ENCODE measurements around the gene KCTD3.

KCTD3 gene

DNA sequence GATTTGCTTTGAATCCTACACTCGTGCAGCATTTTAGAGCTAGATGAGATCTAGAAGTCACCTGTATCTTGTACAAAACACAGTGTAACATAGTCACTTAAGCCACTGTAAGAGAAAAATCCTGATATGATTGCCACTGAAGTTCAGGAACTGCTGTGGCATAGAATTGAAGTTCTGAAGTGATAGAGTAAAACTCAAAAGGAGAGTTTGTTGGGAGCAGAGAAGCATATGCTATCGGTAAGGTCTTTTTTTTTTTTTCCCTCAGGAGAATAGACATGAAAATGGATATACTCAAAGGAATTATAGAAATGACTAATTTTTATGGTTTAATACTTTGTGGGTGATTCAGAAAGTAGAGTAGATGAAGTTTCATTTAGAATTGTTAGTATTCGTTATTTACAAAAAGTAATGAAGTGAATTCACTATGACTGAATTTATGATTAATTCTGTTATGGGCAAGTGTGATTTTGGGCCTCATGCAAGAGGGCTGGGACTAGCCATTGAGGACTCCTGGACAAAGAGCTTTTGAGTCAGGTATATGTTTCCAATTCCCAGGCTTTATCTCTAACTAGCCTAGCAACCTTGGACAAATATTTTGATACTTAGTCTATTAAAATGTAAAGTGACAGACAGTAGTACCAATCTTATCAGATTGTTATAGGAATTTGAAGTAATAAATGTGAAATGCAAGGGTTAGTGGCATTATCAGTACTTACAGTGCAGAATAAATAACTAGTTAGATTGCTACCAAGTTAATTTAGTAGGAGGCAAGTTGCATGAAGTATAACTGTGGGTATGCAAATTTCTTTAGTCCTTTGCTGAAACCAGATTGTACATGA is 3.1 kb downstream of the KCTD3 start:
- no peak overlapping the region for H3K27ac ChIP-seq
- TF ChIP-seq, protein P1, sequence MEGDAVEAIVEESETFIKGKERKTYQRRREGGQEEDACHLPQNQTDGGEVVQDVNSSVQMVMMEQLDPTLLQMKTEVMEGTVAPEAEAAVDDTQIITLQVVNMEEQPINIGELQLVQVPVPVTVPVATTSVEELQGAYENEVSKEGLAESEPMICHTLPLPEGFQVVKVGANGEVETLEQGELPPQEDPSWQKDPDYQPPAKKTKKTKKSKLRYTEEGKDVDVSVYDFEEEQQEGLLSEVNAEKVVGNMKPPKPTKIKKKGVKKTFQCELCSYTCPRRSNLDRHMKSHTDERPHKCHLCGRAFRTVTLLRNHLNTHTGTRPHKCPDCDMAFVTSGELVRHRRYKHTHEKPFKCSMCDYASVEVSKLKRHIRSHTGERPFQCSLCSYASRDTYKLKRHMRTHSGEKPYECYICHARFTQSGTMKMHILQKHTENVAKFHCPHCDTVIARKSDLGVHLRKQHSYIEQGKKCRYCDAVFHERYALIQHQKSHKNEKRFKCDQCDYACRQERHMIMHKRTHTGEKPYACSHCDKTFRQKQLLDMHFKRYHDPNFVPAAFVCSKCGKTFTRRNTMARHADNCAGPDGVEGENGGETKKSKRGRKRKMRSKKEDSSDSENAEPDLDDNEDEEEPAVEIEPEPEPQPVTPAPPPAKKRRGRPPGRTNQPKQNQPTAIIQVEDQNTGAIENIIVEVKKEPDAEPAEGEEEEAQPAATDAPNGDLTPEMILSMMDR (conservative IDR thresholded peaks at IDR 0.05): no peak
- no peak for TF ChIP-seq ZFX (IDR thresholded peaks at IDR 0.05)

DNA sequence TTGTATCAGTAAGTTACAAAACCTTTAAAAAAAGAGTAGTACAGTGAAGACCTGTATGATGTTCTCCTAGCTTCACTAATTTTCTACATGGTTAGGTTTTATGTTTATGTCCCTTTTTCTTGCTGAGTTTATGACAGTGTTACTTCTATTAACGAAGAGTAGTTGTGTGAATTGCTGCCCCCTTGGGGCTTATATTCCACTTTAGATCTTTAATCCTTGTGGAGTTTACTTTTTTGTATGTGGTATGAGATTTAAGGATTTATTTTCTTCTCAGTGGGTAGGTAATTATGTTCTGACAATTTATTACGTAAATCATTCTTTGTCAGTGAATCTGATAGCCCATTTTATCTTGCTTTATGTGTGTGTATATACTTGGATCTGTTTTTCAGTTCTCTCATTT is 14.8 kb downstream of the KCTD3 start:
- TF ChIP-seq, protein P1 (conservative IDR thresholded peaks at IDR 0.05): peak; percentile 9; the same call in 1 of the 2 replicates
- no peak for TF ChIP-seq ZFX (IDR thresholded peaks at IDR 0.05)
- no peak overlapping the region for H3K27ac ChIP-seq

DNA sequence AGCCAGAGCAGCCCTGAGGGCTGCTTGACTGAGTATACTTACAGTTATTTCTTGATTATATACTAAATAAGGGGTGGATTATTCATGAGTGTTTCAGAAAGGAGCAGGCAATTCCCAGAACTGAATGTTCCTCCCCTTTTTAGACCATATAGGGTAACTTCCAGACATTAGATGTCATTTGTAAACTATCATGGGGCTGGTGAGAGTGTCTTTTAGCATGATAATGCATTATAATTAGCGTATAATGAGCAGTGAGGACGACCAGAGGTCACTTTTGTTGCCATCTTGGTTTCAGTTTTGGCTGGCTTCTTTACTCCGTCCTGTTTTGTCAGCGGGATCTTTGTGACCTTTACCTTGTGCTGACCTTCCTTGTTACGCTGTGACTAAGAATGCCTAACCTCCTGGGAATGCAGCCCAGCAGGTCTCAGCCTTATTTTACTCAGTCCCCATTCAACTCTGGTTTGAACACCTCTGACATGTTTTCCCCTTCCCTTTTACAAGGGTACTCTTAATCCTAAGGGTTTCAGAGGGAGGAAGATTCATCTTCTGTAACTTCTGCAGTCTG is 16.2 kb downstream of the KCTD3 start:
- H3K27ac ChIP-seq: no peak overlapping the region; the same call in 1 of the 2 replicates
- no peak for TF ChIP-seq ZFX (IDR thresholded peaks at IDR 0.05)
- TF ChIP-seq, protein P1 (conservative IDR thresholded peaks at IDR 0.05): no peak

DNA sequence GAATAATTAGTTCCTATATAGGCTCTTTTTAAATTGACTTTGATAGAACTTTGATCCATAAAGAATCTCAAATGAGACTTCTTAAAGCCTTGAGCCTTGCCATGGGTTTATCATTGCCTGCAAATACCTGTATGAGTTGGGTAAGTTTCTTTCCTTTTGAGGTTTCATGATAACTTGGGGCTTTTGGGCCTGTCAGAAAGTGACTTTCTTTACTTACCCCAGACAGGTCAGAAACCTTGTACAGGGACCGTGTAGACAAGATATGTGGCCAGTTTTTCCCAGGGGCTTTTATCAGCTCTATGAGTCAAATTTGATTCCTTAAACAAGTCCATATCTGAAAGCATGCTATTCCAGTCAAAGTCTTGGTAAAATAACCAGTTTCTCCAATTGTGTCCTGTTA is 17.3 kb downstream of the KCTD3 start:
- no peak overlapping the region for H3K27ac ChIP-seq
- TF ChIP-seq, protein P1 (conservative IDR thresholded peaks at IDR 0.05): no peak
- TF ChIP-seq ZFX (IDR thresholded peaks at IDR 0.05): no peak

DNA sequence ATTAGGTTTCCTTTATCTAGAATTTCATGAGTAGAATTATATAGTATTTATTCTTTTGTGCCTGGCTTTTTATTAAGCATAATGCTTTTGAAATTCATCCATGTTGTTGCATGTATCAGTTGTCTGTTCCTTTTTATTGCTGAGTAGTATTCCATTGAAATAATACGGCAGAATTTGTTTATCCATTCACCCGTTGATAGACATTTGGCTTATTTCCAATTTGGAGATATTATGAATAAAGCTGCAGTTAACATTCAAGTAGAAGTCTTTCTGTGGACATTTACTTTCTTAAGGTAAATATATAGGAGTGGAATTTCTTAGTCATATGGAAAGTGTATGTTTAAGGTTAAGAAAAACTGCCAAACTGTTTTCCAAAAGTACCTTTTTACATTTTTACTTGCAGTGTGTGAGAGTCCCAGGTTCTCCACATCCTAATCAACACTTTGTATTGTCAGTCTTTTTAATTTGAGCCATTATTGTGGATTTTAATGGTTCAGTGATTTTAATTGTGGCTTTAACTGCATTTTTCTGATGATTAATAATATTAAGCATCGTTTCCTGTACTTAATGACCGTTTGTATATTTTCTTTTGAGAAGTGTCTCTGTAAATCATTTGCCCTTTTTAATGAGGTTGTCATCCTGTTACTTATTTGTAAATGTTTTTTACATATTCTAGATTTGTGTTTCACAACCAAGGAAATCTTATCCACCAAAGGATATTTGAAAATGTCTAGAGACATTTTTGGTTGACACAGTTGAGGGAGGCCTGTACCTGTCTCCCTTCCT is 22.7 kb downstream of the KCTD3 start:
- H3K27ac ChIP-seq: no peak overlapping the region
- TF ChIP-seq, protein P1 (conservative IDR thresholded peaks at IDR 0.05): no peak
- no peak for TF ChIP-seq ZFX (IDR thresholded peaks at IDR 0.05)

DNA sequence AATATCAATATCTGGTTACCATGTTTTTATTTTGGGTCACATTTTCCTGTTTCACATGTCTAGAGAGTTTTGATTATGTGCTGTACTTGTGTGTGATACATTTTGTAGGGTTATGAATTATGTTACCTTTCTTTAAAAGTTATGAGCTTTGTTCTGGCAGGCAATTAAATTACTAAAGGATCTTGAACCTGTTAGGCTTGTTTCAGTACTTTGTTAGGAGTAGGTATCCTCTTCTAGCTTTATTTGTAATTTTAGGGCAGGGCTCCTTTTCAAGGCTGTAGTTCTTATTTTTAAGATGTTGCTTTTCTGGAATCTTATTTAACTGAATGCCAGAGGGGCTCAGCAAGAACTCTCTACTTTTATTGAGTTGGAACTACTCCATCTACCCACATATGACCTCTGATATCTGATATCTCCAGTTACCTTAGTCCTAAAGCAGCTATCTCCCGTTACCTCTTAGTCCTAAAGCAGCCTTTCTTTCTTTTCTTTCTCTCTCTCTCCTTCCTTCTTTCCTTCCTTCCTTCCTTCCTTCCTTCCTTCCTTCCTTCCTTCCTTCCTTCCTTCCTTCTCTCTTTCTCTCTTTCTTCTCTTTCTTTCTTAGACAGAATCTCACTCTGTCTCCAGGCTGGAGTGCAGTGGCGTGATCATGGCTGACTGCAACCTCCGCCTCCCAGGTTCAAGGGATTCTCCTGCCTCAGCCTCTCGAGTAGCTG is 23.8 kb downstream of the KCTD3 start:
- TF ChIP-seq, protein P1 (conservative IDR thresholded peaks at IDR 0.05): no peak
- no peak for TF ChIP-seq ZFX (IDR thresholded peaks at IDR 0.05)

More for the DNA sequence above, 23.8 kb downstream of the KCTD3 start:
- peak overlapping the region; percentile 63 for H3K27ac ChIP-seq

Measured in C4-2B (cell line).